Measurements from ENCODE around the gene RPUSD1.
"Not testable (repeated sequence)": the region's sequence is repeated elsewhere in the genome, so short reads cannot be mapped to it uniquely, and the experiment has no call there.

The RPUSD1 gene

DNA sequence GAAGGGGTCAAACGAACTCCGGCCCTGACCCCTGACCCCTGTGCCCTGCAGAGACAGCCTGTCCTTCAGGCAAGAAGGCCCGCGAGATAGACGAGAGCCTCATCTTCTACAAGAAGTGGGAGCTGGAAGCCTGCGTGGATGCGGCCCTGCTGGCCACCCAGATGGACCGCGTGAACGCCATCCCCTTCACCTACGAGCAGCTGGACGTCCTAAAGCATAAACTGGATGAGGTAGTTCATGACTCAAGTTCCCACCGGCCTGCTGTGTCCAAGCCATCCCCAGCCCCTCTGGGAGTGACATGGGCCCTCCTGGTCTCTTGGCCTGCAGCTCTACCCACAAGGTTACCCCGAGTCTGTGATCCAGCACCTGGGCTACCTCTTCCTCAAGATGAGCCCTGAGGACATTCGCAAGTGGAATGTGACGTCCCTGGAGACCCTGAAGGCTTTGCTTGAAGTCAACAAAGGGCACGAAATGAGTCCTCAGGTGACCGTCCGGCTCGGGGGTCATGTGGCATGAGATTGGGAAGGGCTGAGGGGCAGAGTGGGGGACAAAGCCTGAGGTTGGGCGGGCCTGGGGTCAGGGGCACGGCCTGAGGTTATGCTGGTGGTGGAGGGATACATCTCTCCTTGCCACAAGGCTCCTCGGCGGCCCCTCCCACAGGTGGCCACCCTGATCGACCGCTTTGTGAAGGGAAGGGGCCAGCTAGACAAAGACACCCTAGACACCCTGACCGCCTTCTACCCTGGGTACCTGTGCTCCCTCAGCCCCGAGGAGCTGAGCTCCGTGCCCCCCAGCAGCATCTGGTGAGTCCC is 22.0 kb downstream of the RPUSD1 start:
- DNase-seq (ENCODE audit: low spot score) = no peak

DNA sequence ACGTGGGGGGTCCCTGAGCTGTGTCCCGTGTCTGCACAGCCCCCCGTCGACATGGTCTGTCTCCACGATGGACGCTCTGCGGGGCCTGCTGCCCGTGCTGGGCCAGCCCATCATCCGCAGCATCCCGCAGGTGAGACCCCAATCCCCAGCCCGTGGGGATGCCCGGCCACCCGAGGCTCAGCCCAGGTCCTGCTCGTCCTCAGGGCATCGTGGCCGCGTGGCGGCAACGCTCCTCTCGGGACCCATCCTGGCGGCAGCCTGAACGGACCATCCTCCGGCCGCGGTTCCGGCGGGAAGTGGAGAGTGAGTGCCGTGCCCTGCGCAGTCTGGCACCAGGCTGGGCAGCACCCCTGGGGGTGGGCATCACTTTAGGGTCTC is 22.7 kb downstream of the RPUSD1 start:
- DNase-seq (ENCODE audit: low spot score) = no peak

DNA sequence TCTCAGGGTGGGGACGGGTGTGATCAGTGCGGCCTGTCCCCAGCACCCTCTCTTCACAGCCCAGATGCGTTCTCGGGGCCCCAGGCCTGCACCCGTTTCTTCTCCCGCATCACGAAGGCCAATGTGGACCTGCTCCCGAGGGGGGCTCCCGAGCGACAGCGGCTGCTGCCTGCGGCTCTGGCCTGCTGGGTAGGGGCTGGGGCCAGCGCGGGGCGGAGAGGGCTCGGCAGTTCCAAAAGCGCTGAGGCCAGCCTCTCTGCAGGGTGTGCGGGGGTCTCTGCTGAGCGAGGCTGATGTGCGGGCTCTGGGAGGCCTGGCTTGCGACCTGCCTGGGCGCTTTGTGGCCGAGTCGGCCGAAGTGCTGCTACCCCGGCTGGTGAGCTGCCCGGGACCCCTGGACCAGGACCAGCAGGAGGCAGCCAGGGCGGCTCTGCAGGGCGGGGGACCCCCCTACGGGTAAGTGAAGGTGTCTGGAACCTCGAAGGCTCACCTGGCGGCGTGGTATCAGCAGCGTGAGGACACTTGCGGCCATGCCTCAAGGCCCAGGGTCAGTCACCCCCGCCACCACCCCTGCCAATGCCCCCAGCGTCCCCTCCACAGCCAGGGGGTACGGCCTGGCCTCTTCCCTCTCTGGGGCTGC is 23.2 kb downstream of the RPUSD1 start:
- no peak for DNase-seq (ENCODE audit: low spot score)

DNA sequence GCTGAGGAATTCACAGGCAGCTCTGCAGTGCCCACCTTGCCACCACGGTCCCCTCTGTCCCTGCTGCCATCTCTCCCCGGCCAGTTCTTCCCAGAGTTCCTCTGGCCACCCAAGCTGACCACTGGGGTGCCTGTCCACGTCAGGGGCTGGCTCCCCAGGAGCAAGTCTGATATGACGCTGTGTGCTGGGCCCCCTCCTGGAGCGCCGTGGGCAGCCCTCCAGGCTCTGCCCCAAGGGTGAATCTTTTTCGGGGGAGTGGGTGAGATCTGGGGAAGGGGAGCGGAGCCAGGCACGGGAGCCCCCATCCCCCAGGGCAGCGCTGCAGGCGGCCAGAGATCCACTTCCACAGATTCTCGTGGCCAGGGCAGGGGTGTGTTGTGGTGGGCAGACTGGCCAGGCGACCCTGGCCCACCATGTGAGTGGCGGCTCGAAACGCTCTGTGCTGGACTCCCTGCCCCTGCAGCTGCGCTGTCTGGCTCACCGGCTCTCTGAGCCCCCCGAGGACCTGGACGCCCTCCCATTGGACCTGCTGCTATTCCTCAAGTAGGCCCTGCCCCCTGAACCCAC is 23.9 kb downstream of the RPUSD1 start:
- no peak for DNase-seq (ENCODE audit: low spot score)

DNA sequence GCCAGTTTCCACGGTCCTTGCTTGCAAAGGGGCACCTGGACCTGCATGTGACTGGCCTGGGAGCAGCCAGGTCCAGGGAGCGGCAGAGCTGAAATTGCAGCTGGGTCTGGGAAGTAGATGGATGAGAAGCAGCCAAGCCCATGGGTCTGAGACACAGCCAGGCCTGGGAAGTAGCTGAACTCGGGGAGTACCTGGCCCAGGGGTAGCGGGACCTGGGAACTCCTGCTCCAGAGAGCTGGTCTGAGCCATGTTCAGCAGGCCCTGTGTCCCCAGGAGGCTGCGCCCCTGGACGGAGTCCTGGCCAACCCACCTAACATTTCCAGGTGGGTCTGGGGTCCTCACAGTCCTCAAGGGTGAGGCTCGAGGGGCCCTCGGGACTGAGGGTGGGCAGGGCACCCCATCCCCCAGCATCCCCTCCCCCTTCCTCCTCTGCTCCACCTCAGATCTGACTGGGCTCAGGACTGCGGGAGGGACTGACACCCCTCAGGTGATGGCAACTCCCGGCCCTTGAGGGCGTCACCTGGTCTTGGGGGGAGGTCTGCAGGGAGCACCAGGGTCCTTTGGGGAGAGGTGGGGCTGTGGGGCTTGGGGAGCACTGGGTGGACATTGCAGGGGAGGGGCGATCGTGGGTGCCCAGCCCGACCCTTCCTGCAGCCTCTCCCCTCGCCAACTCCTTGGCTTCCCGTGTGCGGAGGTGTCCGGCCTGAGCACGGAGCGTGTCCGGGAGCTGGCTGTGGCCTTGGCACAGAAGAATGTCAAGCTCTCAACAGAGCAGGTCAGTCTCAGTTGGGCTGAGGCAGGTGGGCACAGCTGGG is 24.6 kb downstream of the RPUSD1 start:
- DNase-seq (ENCODE audit: low spot score) = no peak

DNA sequence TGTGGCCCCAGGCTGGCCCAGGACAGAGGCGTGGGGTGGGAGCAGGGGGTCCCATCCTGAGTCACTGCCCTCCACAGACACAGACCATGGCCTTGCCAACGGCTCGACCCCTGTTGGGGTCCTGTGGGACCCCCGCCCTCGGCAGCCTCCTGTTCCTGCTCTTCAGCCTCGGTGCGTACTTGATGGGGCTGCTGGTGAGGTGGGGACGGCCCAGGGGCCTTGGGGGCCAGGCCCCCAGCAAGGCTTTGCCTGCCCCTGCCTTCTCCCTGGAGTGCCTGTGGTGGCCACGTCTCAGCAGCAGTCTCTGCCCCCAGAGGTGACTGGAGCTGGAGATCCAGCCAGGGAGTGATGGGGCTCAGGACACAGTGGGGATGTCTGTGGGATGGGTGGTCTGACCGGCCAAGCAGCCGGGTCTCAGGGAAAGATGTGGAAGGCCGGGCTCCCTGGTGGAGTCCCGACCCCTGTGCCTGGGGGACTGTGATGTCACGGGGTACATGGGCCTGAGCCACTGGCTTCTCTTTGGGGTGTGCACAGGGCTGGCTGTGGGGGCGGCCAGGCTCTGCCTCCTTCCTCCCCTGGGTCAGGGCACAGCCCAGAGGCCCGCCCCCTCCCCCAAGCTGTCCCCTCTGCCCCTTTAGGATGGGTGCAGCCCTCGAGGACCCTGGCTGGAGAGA is 25.4 kb downstream of the RPUSD1 start:
- no peak for DNase-seq (ENCODE audit: low spot score)

DNA sequence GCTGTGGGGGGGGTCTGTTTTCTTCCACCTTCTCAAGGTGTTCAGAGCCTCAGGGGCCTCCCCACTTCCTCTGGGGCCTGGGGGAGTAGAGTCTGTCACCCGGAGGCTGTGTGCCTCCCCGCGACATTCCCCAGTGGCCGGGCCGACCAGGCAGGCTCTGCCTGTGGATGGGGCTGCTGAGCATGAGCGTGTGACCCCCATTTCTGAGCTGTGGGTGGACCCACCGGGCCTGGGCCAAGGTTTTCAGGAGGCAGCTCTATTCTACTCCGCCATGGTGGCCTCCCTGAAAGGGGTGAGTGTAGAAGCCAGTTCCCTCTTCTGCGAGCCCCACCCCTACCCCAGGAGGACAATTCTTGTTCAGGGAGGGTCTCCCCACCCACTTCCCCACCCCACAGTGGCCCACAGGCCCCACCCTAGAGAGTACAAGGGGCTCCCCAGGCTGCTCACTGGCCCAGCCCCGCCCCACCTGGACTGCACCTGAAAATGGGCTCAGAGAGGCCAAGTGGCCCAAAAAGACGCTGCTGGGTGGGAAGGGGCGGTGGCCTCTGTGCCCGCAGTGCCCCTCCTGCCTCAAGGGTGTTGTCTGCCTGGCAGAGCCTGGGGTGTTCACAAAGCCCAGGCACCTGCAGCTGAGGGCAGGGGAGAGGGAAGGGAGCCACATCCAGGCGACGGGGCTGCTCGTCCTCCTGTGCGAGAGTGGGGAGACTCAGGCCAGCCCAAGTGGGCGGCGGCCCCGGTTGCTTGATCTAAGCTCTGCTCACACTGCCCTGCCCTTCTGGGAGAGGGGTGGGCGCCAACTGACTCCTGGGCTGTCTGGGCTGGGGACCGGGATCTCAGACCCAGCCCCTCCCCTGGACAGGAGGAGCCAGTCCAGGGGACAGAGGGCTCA is 26.3 kb downstream of the RPUSD1 start:
- DNase-seq (ENCODE audit: low spot score) = no peak

DNA sequence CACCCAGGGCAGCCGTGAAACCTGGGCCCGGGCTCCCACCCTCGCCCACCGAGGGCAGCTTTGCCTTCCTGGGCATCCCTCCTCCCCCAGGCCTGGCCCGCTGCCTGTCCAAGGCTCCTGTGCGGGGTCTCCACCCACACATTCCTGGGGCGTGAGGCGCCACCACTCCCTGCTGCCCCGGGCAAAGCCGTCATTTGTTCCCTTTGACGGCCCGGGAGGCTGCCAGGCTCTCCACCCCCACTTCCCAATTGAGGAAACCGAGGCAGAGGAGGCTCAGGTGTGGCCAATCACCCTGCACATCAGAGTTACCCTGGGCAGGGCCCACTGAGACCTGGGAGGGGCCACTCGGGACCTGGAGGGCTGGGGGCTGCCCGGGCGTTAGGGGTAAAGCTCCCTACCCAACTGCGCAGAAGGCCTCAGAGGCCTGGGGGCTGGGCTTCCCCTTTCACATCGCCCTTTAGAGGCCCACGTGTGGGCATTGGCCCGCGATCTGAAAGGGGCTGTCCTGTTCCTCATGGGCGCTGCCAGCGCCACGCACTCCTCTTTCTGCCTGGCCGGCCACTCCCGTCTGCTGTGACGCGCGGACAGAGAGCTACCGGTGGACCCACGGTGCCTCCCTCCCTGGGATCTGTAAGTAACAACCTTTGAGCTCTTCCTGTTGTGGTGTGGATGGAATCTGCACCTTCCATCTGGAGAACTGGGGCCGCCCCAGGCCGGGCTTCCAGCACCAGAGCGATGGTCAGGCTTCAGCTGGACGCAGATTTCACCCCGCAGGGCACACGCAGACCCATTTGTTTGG is 27.4 kb downstream of the RPUSD1 start, which contains the start of gene MSLN:
Gene MSLN (plus strand): TSS at position 190 of the 799 bp plus-strand sequence. CDS start 1,947 bp downstream, outside the sequence.
- no peak for DNase-seq (ENCODE audit: low spot score)

DNA sequence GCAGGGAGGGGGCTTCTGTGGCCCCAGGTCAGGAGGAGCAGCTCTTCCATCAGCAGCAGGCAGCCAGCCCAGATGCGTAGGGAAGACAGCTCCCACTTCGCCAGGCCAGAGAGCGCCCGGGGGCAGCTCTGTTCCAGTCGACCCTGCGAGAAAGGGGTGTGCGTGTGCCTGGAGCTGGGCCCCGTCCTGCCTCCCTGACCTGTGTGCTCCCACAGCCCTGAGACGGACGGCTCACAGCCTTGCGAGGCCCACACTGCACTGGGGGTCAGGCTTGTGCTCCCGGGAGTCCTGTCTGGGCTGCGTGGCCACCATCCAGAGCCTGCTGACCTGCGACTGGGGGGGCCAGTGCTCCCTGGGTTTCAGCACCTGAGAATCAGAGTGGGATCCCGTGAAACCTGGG is 28.1 kb downstream of the RPUSD1 start:
- DNase-seq (ENCODE audit: low spot score) = no peak

DNA sequence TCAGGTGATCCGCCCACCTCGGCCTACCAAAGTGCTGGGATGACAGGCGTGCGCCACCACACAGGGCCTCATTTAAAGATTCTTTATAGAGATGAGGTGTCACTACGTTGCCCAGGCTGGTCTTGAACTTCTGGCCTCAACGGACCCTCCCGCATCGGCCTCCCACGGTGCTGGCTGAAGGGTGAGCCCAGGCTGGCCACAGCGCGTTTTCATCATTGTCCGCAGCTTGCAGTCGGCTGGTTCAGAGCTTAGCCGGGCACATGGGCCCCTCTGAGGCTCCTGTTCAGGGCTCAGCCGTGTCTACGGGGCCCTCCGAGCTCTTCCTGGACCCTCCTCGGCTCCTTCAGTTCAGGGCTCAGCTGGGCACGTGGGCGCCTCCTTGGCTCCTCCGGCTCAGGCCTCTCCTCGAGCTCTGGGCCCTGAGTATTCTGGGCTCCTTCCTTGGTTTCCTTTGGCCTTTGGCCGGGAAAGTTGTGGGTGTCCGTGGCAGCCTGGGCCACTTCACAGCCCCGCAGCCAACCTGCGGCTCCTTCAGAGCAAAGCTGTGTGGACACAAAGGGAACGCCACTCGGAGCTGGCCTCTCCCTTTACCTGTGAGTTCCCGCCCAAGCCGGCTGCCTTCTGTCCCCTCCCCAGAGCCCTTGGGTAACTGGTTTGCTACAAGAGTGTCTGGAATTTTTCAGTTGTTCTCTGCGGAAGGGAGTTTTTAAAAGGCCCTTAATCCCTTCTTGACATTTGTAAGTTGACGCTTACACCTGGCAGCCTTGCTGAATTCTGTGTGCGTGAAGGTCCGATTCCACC is 28.9 kb downstream of the RPUSD1 start:
- no peak for DNase-seq (ENCODE audit: low spot score)

DNA sequence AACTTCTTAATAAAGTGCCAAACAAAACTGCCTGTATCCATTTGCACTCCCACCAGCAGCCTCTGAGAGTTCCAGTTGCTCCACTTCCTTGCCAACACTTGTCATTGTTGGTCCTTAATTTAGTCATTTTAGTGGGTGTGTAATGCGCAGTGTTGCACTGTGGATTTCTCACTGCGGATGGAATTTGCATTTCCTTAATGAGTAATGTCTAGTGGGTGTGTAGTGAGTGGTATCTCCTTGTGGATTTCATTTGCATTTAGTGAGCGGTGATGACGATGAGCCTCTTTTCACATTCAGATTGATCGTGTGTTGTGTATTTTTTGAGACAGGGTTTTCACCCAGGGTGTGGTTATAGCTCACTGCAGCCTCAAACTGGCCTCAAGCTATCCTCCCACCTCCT is 31.8 kb downstream of the RPUSD1 start:
- DNase-seq (ENCODE audit: low spot score) = no peak

DNA sequence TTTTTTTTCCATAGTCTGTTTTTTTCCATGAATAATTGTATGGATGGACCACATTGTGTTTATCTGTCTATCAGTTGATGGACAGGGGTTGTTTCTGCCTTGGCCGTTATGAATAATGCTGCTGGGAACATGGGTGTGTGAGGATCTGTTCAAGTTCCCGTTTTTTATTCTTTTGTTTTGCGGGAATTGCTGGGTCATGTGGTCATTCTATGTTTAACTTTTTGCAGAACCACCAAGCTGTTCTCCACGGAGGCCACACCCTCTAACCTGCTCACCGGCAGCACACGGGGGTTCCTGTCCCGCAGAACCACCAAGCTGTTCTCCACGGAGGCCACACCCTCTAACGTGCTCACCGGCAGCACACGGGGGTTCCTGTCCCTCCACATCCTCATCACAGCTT is 33.5 kb downstream of the RPUSD1 start:
- no peak for DNase-seq (ENCODE audit: low spot score)

DNA sequence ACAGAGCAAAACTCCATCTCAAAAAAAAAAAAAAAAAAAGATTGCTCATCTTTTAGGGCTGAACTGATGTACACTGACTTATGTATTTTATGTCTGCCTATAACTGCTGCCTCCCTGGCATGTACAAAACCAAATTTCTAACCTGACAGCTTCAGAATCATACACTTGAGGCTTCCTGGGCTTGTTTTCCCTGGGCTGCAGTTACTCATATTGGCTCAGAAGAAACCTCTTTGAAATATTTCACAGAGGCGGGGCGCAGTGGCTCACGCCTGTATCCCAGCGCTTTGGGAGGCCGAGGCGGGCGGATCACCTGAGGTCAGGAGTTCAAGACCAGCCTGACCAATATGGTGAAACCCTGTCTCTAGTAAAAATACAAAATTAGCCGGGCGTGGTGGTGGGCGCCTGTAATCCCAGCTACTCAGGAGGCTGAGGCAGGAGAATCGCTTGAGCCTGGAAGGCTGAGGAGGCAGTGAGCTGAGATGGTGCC is 34.0 kb downstream of the RPUSD1 start:
- not testable (repeated sequence) for DNase-seq (ENCODE audit: low spot score)

DNA sequence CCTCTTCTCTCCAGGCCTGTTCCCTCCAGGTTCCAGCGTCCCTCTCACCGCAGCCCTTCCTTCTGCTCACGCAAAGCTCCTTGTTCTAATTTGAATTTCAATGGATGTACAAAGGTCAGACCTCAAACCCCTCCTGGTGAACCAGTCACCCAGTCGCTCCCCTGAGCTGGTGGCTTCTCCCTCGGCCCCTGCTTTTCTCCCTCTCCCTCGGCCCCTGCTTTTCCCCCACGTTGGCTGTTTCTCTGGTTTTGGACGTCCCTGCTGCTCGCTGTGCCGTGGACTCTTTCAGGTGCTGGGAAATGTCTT is 36.2 kb downstream of the RPUSD1 start:
- DNase-seq (ENCODE audit: low spot score) = no peak

DNA sequence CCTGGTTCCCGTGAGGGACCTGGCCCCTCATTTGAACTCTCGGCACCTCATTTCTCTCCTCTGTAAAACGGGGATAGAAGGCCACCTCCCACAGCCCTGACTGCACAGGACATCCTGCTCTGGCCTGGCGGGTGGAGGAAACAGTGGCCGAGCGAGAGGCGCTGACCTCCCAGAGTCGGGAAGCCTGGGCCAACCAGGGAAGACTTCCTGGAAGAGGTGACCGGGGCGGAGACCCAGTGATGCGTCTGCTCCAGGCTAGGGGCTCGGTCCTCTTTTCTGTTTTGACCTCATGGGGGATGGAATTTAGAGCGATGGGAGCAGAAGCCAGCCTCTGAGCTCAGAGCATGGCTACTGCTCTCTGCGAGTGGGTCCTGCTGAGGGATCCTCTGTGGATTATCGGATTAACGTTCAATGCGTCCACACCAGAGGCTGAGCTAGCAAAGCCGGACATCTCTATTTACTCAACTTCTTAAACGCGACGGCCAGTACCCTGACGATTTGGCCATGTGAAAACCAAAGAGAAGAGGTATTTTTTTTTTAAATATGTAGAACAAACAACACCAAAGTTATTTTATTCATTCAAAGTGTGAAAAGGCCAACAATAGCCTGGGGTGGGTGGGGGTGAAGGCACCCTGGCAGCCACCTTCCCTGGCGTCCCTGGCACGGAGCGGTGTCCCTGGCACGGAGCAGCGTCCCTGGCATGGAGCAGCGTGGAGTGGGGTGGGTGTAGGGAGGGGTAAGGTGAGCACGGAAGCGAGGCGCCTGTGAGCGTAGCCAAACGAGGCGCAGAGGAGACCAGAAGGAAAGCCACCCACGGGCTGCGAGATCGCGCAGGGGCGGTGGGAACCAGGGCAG is 36.8 kb downstream of the RPUSD1 start:
- DNase-seq (ENCODE audit: low spot score) = no peak

DNA sequence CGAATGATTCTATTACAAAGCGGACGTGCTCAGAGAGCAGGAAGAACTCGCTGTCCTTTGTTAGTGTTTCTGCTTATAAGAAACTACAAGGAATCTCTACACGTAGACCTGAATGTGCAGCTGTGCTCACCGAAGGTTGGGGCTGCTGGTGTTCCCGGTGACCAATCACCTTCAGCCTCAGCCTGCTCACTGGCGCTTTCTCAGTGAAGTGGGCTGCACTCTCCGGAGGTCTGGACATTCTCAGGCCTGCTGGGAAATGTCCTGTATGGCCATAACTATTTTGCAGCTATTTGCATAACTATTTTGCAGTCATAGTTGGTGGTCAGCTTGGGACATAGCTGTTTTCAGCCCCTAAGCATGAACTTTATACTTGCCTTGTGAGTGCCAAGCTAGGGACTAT is 37.7 kb downstream of the RPUSD1 start:
- no peak for DNase-seq (ENCODE audit: low spot score)

DNA sequence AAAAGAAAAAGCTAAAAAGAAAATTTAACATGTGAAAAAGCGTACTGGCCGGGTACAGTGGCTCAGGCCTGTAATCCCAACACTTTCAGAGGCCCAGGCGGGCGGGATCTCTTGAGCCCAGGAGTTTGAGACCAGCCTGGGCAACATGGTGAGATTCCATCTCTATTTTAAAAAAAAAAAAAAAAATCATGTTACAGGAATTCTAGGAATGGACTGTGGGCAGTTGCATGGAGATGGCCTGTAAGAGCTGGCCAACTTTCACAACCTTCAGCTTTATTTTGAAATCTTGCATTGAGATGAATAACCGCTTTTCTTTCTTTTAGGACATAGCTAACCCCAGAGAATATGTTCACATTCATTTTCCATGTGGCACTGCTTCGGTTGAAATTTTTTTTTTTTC is 39.2 kb downstream of the RPUSD1 start:
- DNase-seq (ENCODE audit: low spot score) = no peak

Measured in iPS-NIHi11 (cell line).